GM12878 (cell line): ENCODE results near the gene CLBA1. TPM values are rescaled to one million over a fixed set of nuclear protein-coding genes. Genes with fewer than 3 reads are reported as not detected.

Experiments used
- ATAC-seq: fragments of 200-7000 bp; cut with Tn5 transposase; 3 replicates; pipeline ENCODE4 v1.9.1; 2020; ENCODE audit warnings: mild to moderate bottlenecking, moderate library complexity
- BruUV-seq: library from RNA; stranded (reverse); fragments of 400-500 nt; replicated peaks from 2 replicates; lab custom pipeline; 2021; lab: Mats Ljungman, UMichigan
- CTCF ChIA-PET: fragments of 300-600 bp; sonication (Branson Sonifier 250); formaldehyde crosslinking; extraction: SDS; loops from one replicate; lab custom pipeline; 2021; ENCODE audit warnings: inconsistent platforms; lab: Yijun Ruan, JAX
- POLR2A ChIA-PET: fragments of 350-600 bp; formaldehyde crosslinking; extraction: SDS; loops from one replicate; lab custom pipeline; 2021; ENCODE audit warnings: inconsistent platforms; lab: Charles Lee
- RAD21 ChIA-PET: fragments of 300-600 bp; sonication (Branson Sonifier 250); formaldehyde crosslinking; loops from one replicate; lab custom pipeline; 2023; ENCODE audit warnings: antibody characterized with exemption; ENCODE audit not compliant: unreplicated experiment; lab: Charles Lee
- SMC1A ChIA-PET: fragments of 300-600 bp; sonication (Branson Sonifier 250); formaldehyde crosslinking; loops from one replicate; lab custom pipeline; 2023; ENCODE audit not compliant: unreplicated experiment, uncharacterized antibody; lab: Charles Lee
- DNase-seq: peaks from one replicate; pipeline ENCODE4 v3.0.0-alpha.2; 2011; ENCODE audit warnings: low read depth, low spot score
- FAIRE-seq: peaks from 3 replicates; lab custom pipeline; 2011; peaks lifted over from hg19 to GRCh38; lab: Jason Lieb, UNC
- H2AFZ ChIP-seq: 2 replicates; pipeline ENCODE4 v1.6.0; 2011; ENCODE audit warnings: low read depth, low read length, control low read depth; ENCODE audit not compliant: control insufficient read depth
- H3K27ac ChIP-seq: 2 replicates; pipeline ENCODE4 v1.5.1; 2011; ENCODE audit warnings: control low read depth; ENCODE audit not compliant: control insufficient read depth, insufficient read depth
- H3K27me3 ChIP-seq, 2 experiments: replicated peaks in 1 of 2; 2 replicates each; pipeline versions ENCODE4 v1.6.0 to v1.6.1; 2011; ENCODE audit warnings: low read length in 1 of 2; ENCODE audit not compliant: control insufficient read depth in 2 of 2, insufficient read depth in 2 of 2
- H3K36me3 ChIP-seq, 2 experiments: 2 replicates each; pipeline ENCODE4 v1.5.1; 2011; ENCODE audit warnings: low read length in 1 of 2; ENCODE audit not compliant: control insufficient read depth in 2 of 2, insufficient read depth in 2 of 2
- H3K4me1 ChIP-seq: 2 replicates; pipeline ENCODE4 v1.6.1; 2011; ENCODE audit warnings: mild to moderate bottlenecking, low read length, moderate library complexity, mixed read lengths; ENCODE audit not compliant: control insufficient read depth, insufficient read depth
- H3K4me2 ChIP-seq: 2 replicates; pipeline ENCODE4 v1.6.0; 2011; ENCODE audit warnings: control low read depth; ENCODE audit not compliant: control insufficient read depth, insufficient read depth
- H3K4me3 ChIP-seq: fragments of 200-600 bp; sonication (generic); 2 replicates; pipeline ENCODE4 v1.5.1; 2016
- H3K79me2 ChIP-seq: 2 replicates; pipeline ENCODE4 v1.6.0; 2011; ENCODE audit warnings: low read length; ENCODE audit not compliant: control insufficient read depth, insufficient read depth
- H3K9ac ChIP-seq: 2 replicates; pipeline ENCODE4 v1.8.0; 2011; ENCODE audit warnings: low read length, control low read depth, mixed read lengths; ENCODE audit not compliant: control insufficient read depth, insufficient read depth
- H3K9me3 ChIP-seq: replicated peaks from 3 replicates; pipeline ENCODE4 v1.5.1; 2011; ENCODE audit warnings: mild to moderate bottlenecking, low read length; ENCODE audit not compliant: control insufficient read depth, insufficient read depth
- H4K20me1 ChIP-seq: 2 replicates; pipeline ENCODE4 v1.6.0; 2011; ENCODE audit not compliant: control insufficient read depth, insufficient read depth
- BHLHE40 ChIP-seq, 2 experiments: fragments of 450-650 bp in 1 of 2; IDR thresholded peaks; 2 replicates each; pipeline ENCODE4 v1.6.1; 2011 to 2017; ENCODE audit warnings: low read depth in 2 of 2, borderline replicate concordance in 1 of 2, improper control_type of control experiment in 1 of 2, low read length in 1 of 2, mild to moderate bottlenecking in 1 of 2
- CHD2 ChIP-seq: IDR thresholded peaks from 2 replicates; pipeline ENCODE4 v1.6.1; 2011; ENCODE audit warnings: low read depth, low read length, improper control_type of control experiment, borderline replicate concordance
- E2F8 ChIP-seq: fragments of 450-650 bp; IDR thresholded peaks from 2 replicates; pipeline ENCODE4 v1.6.1; 2018; ENCODE audit warnings: mild to moderate bottlenecking, low read depth, moderate library complexity; ENCODE audit not compliant: partially characterized antibody
- GATAD2B ChIP-seq: fragments of 450-650 bp; conservative IDR thresholded peaks from 2 replicates; pipeline ENCODE4 v1.6.1; 2017; ENCODE audit warnings: low read depth, mild to moderate bottlenecking, moderate library complexity
- MTA2 ChIP-seq: fragments of 450-650 bp; IDR thresholded peaks from 2 replicates; pipeline ENCODE4 v1.6.1; 2016; ENCODE audit warnings: low read depth, mild to moderate bottlenecking, moderate library complexity
- RAD51 ChIP-seq: fragments of 450-650 bp; IDR thresholded peaks from 2 replicates; pipeline ENCODE4 v1.6.1; 2016; ENCODE audit warnings: moderate library complexity, mild to moderate bottlenecking, inconsistent platforms
- SIX5 ChIP-seq: IDR thresholded peaks from 2 replicates; pipeline ENCODE4 v1.6.1; 2011; ENCODE audit warnings: mild to moderate bottlenecking, low read depth, low read length, moderate library complexity; ENCODE audit not compliant: severe bottlenecking
- SUZ12 ChIP-seq: fragments of 200-600 bp; sonication (generic); IDR thresholded peaks from one replicate; pipeline ENCODE4 v1.6.1; 2018; ENCODE audit warnings: antibody characterized with exemption, mild to moderate bottlenecking; ENCODE audit not compliant: unreplicated experiment
- ZNF384 ChIP-seq: IDR thresholded peaks from 2 replicates; pipeline ENCODE4 v1.6.1; 2012; ENCODE audit warnings: low read depth, mild to moderate bottlenecking, low read length, improper control_type of control experiment, borderline replicate concordance
- ZZZ3 ChIP-seq: IDR thresholded peaks from 2 replicates; pipeline ENCODE4 v1.6.1; 2011; ENCODE audit warnings: low read depth; ENCODE audit not compliant: control insufficient read depth, insufficient read length
- WGBS: methylation state at CpG from one replicate; pipeline ENCODE4 v1.1.6; 2016; ENCODE audit warnings: low lambda C conversion rate; ENCODE audit not compliant: insufficient replicate concordance, insufficient coverage; ENCODE audit errors: missing lambda C conversion rate; 5-methylcytosine and 5-hydroxymethylcytosine counted together
- in situ Hi-C: fragments of 300-500 bp; cut with MboI; formaldehyde crosslinking; loops from 9 replicates; pipeline ENCODE4 v1.14.3; 2018; ENCODE audit warnings: mixed read lengths
- intact Hi-C: fragments of 100-400 bp; cut with micrococcal nuclease; formaldehyde crosslinking; loops from one replicate; pipeline ENCODE4 v1.14.2; 2022; ENCODE audit not compliant: unreplicated experiment
- polyA plus RNA-seq, 11 experiments: library from polyadenylated mRNA; depleted of rRNA in 4 of 11; unstranded in 6 of 11; stranded (reverse) in 5 of 11; fragments of >200 nt; fragmentation: Nextera tagmentation in 4 of 11; fragmentation: Illumina TruSeq in 1 of 11; extraction: Ambion mirVana in 4 of 11; extraction: Trizol in 1 of 11; gene quantifications; 1 replicate in 1 of 11; 2 replicates in 10 of 11; pipeline versions ENCODE4 v1.2.1 to v1.2.3, GENCODE V29; 2011 to 2016; ENCODE audit warnings: inconsistent platforms in 2 of 11, missing spikeins in 2 of 11, low read depth in 1 of 11
- total RNA-seq, 4 experiments: library from RNA; depleted of rRNA in 3 of 4; stranded (reverse); fragments of >200 nt in 3 of 4; fragmentation: Illumina TruSeq in 1 of 4; extraction: Trizol in 1 of 4; gene quantifications; 2 replicates each; pipeline versions ENCODE4 v1.2.1 to v1.2.3, GENCODE V29; 2013 to 2021
- TF ChIP-seq, protein P1 (sequence below): fragments of 450-650 bp; formaldehyde crosslinking; IDR thresholded peaks from 2 replicates; pipeline ENCODE4 v1.4.0; 2022; ENCODE audit warnings: mild to moderate bottlenecking, moderate library complexity

The CLBA1 gene
- total and polyA plus RNA-seq, 10 of the 15 experiments (the other 5 are each of a cell fraction or from before 2014, with no cell fraction given): 0.07 to 1.1 (median 0.62) TPM; not detected in 1

DNA sequence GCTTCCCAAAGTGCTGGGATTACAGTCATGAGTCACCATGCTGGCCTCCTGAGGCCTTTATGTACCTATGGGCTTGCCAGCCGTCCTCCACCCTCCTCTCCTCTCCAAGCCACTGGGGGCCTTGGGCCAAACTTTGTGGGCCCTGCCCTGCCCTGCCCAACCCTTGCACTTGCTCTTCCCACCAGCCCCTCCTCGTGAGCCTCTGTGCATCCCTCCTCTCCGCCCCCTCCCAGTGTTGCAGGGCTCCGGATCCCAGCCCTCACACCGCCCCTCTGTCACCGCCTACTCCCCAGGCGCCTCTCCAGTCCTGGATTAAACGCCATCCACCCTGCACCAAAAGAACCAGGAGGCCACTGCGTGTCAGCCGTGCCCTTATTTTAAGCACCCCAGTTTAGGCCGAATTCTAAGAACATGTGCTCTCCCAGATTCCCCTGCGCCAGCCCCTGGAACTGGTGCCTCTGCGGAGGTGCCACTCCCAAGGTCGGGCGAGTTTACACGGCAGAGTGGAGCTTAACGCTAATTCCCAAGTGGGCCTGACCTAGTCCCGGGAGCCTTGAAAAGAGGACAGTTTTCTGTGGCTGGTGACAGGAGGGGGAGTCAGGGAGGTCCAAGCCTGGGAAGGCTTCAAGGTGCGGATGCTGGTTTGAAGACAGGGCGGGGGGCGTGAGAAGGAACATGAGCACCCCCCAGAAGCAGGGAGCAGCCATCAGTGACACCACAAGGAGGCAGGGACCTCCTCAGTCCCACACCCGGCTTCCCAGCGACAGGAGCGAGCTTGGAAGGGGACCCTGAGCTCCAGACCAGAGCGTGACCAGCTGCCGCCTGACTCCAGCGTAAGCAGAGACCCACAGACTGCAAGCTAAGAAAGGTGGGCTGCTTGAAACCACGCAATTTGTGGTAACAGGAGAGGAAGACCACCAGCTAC lies 56.5 kb downstream of the CLBA1 start:
- Histone ChIP-seq H2AFZ (no peak overlapping the region), H3K79me2 (no peaks in the 10 kb centered on the region; the same call in 1 of the 2 replicates), H3K9ac (no peak overlapping the region), H3K4me2 (no peak overlapping the region), H3K9me3 (no peaks in the 10 kb centered on the region), H3K4me3 (no peak overlapping the region), H3K4me1 (peaks cover 4% of the 10 kb centered on the region), H3K36me3 (no peaks in the 10 kb centered on the region), H3K27ac (no peak overlapping the region), H4K20me1 (no peaks in the 10 kb centered on the region), H3K27me3 (no peaks in the 10 kb centered on the region)
- ChIA-PET POLR2A (no interaction called here), RAD21 (interaction anchor here (1.7 kb wide), 1 partner anchor 15 kb away, joined by 7 read pairs; no protein-coding TSS in a partner anchor), SMC1A (interaction anchor here (1.1 kb wide), 1 partner anchor 38 kb away, joined by 3 read pairs; no protein-coding TSS in a partner anchor), CTCF (interaction anchor here (1.4 to 5.4 kb wide), 3 partner anchors 24 to 68 kb away, joined by 3 to 82 read pairs (median 5); no protein-coding TSS in a partner anchor)
- intact Hi-C loops (no loop called here), in situ Hi-C loops (loop anchor here (10.0 kb wide), 1 partner anchor 147 kb away; no protein-coding TSS in a partner anchor)
- no TSS peak for BruUV-seq
- 65% methylated on average over 26 of the region's 28 CpGs for WGBS
- no peak for TF ChIP-seq ZNF384
- no peak for TF ChIP-seq SIX5
- no peak for TF ChIP-seq ZZZ3
- TF ChIP-seq CHD2: no peak
- no peak for TF ChIP-seq GATAD2B
- TF ChIP-seq RAD51: no peak
- TF ChIP-seq SUZ12: no peak
- TF ChIP-seq BHLHE40 (IDR thresholded peaks at IDR 0.05; ENCODE audit: borderline replicate concordance in 1 of 2, low read depth in 2 of 2, low read length in 1 of 2): no peak
- TF ChIP-seq, protein P1, sequence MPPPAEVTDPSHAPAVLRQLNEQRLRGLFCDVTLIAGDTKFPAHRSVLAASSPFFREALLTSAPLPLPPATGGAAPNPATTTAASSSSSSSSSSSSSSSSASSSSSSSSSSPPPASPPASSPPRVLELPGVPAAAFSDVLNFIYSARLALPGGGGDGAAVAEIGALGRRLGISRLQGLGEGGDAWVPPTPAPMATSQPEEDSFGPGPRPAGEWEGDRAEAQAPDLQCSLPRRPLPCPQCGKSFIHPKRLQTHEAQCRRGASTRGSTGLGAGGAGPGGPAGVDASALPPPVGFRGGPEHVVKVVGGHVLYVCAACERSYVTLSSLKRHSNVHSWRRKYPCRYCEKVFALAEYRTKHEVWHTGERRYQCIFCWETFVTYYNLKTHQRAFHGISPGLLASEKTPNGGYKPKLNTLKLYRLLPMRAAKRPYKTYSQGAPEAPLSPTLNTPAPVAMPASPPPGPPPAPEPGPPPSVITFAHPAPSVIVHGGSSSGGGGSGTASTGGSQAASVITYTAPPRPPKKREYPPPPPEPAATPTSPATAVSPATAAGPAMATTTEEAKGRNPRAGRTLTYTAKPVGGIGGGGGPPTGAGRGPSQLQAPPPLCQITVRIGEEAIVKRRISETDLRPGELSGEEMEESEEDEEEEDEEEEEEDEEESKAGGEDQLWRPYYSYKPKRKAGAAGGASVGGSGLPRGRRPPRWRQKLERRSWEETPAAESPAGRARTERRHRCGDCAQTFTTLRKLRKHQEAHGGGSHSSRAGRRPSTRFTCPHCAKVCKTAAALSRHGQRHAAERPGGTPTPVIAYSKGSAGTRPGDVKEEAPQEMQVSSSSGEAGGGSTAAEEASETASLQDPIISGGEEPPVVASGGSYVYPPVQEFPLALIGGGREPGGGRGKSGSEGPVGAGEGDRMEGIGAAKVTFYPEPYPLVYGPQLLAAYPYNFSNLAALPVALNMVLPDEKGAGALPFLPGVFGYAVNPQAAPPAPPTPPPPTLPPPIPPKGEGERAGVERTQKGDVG: no peak
- no peak for TF ChIP-seq E2F8
- TF ChIP-seq MTA2: no peak
- DNase-seq: no peak
- no peak for ATAC-seq
- no peak for FAIRE-seq
